HG02973 (cell line): ENCODE data around the gene OR2F2.

ENCODE experiments used
- ATAC-seq: cut with Tn5 transposase; IDR thresholded peaks from one replicate; pipeline ENCODE4 v1.9.1; 2021; ENCODE audit warnings: moderate library complexity; ENCODE audit not compliant: unreplicated experiment

OR2F2 gene

DNA sequence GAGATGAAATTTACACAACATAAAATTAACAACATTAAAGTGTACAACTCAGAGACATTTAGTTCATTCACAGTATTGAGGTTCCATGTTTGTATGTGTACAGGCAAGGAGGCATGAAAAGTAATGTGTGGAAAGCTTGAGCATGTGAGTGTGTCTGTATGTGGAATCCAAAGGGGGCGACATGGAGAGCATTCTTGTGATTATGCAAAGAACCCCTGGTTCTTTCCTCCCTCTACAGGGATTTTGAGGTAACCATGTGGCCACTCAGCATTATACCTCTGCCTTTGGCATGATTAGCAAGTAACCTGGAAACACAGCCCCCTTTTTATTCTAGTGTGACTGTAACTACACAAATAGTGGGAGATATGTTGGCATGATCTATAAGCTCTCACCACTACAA is 40.6 kb downstream of the OR2F2 start:
- ATAC-seq = no peak

DNA sequence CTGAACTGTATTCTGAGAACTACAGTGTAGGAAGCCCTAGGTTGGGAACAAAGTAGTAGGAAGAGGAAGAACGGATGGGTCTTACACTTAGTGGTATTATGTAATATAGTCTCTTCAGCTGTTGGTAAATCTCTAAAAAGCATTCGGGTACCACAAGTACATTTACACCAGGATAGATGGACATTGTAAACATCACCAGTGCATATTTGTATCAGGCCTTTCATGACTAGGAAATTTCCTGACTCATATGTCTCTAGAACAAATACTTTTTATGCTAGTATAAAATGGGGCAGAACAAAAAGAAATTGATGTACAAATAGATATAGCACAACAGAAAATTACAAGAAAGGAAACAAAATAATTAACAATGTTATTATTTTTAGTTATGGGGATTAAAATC is 43.6 kb downstream of the OR2F2 start:
- ATAC-seq = no peak

DNA sequence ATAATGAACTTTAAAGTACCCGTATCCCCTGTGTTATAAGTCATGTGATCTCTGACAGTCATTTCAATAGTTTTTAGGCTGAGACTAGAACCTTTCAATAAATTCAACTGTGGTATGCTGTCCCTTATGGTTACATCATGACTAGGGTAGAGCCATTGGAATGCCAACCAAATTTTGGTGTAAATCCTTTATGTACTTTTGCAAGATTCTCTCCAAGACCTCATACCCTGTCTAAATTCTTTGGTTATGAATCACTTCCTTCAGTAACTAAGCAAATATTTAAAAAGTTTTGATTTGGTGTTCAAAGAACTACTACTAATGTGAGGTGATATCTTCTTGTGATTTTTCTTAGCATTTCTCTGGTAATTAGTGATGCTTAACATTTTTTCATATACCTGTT is 44.3 kb downstream of the OR2F2 start:
- ATAC-seq = no peak

DNA sequence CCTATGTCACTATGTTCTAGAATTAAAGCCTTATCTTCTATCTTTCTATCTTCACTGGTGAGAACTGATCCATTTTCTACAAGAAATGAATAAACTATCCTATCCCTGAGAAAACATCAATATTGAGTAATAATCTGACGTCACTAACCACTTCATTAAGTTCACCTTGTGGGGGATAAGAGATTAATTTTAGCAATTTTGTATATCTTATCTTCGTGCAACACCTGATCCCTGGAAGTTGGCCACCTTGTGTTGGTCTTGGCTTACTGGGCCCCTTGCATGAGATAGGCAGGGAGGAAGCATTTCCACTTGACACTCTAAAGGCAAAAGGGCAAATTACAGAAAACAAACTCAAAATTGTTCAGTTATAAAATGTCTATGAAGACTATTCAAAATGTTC is 45.0 kb downstream of the OR2F2 start:
- no peak for ATAC-seq

DNA sequence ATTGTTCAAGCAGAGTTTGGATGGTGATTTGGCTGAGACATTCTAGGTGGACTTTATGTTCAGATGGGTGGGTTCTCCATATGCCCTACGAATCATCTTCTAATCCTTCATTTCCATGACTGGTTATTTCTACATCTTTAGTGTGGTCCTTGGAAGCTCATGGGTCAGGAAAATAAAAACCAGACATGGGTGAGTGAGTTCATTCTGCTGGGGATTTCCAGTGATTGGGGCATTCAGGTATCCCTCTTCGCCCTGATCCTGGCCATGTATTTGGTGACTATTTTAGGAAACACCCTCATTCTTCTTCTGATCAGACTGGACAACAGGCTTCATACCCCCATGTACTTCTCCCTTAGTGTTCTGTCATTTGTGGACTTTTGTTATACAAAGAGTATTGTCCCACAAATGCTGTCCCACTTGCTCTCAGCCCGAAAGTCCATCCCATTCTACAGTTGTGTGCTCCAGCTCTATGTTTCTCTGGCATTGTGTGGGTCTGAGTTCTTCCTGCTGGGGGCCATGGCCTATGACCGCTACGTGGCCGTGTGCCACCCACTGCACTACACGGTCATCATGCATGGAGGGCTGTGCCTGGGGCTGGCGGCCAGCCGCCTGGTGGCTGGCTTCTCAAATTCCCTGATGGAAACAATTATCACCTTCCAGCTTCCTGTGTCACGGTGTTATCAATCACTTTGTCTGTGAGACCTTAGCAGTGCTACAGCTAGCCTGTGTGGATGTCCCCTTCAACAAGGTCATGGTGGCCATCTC is 45.9 kb downstream of the OR2F2 start:
- ATAC-seq = no peak

DNA sequence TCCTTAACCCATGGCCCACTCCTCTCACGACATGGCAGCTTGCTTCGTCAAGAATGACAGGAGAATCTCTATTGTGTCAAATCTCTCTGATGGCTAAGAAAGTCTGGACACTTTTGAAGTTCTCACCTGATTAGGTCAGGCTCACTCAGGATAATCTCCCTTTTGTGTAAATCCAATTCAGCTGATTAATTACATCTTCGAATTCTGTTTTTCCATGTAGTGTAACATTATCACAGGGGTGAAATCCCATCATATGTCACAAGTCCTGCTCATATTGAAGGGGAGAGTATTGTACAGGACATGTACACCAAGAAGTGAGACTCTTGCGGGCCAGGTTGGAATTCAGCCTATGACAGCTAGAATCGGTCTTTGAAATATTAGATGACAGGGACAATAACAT is 48.9 kb downstream of the OR2F2 start:
- ATAC-seq = no peak
